Esophagus squamous epithelium (tissue), 4 donors: ENCODE measurements around the gene KCNA3.

ENCODE experiments used
- CTCF ChIP-seq, 6 experiments: fragments of 450-650 bp in 4 of 6; fragments of 200-600 bp in 2 of 6; sonication (generic) in 2 of 6; IDR thresholded peaks; one replicate each; pipeline ENCODE4 v1.5.1; 2016 to 2019; ENCODE audit warnings: antibody characterized with exemption in 6 of 6, mild to moderate bottlenecking in 4 of 6, moderate library complexity in 4 of 6
- POLR2A ChIP-seq, 4 donors: fragments of 450-650 bp; IDR thresholded peaks; one replicate each; pipeline ENCODE4 v1.6.1; 2017; ENCODE audit warnings: antibody characterized with exemption in 4 of 4, mild to moderate bottlenecking in 4 of 4, moderate library complexity in 3 of 4

- TF ChIP-seq CTCF (IDR thresholded peaks at IDR 0.05), result no peak
- no peak for TF ChIP-seq POLR2A (IDR thresholded peaks at IDR 0.05)
These were observed 34.3 kb upstream of the KCNA3 start for GRCh38 chr1:110708974-110709440.
